Colonic mucosa (tissue), 4 donors: ENCODE results near the gene MMS19. TPM values are rescaled to one million over a fixed set of nuclear protein-coding genes. Genes with fewer than 3 reads are reported as not detected.

Experiments used
- DNase-seq: peaks from one replicate; pipeline ENCODE4 v3.0.0-alpha.2; 2020
- H3K27ac ChIP-seq: fragments of 200-600 bp; one replicate; pipeline ENCODE4 v1.8.0; 2021
- H3K27me3 ChIP-seq: fragments of 200-600 bp; one replicate; pipeline ENCODE4 v1.8.0; 2021
- H3K36me3 ChIP-seq: fragments of 200-600 bp; one replicate; pipeline ENCODE4 v1.8.0; 2021
- H3K4me1 ChIP-seq: fragments of 200-600 bp; one replicate; pipeline ENCODE4 v1.8.0; 2021; ENCODE audit warnings: mild to moderate bottlenecking
- H3K4me3 ChIP-seq: fragments of 200-600 bp; one replicate; pipeline ENCODE4 v1.8.0; 2021
- H3K9ac ChIP-seq, 2 donors: one replicate each; pipeline ENCODE4 v1.7.0; 2013; ENCODE audit warnings: control low read depth in 2 of 2, low read depth in 2 of 2, low read length in 2 of 2
- H3K9me3 ChIP-seq: fragments of 200-600 bp; one replicate; pipeline ENCODE4 v1.8.0; 2021
- intact Hi-C: fragments of 100-400 bp; cut with DNase I; formaldehyde crosslinking; loops from one replicate; pipeline ENCODE4 v1.14.1; 2022
- total RNA-seq, 2 donors: library from RNA; stranded (reverse); fragmentation: NEBNext Ultra II Directional in 1 of 2; extraction: Animal tissue kit (Norgen Biotek cat#: 25700) in 1 of 2; gene quantifications; one replicate each; pipeline ENCODE4 v1.2.1, GENCODE V29; 2021
- TF ChIP-seq, protein P1 (sequence below): fragments of 200-600 bp; IDR thresholded peaks from one replicate; pipeline ENCODE4 v1.8.0; 2022; ENCODE audit warnings: antibody characterized with exemption, mild to moderate bottlenecking
- donor health status: healthy.
- donor health status: DM: no; HTN: no; CAD: no.
- donor health status: DM: no; HTN: no; CAD: no.

The MMS19 gene
- total RNA-seq, 2 donors from 2014 or later = 43.7 to 62.2 TPM

DNA sequence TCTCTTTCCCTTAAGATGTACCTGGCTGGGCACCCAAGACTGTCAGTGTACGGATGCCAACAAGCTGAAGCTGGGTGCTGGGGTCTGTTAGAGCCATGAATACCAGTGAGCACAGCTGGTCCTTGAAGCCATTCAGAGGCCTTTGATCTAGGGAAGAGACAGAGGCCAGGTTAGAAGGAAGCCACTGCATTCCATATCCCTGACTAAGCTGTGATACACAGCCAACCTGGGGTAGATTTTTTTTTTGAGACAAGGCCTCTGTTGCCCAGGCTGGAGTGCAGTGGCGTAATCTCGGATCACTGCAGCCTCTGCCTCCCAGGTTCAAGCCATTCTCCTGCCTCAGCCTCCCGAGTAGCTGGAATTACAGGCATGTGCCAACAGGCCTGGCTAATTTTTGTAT is 31.5 kb downstream of the MMS19 start:
- no peaks in the 10 kb centered on the region for H3K27me3 ChIP-seq
- TF ChIP-seq, protein P1, sequence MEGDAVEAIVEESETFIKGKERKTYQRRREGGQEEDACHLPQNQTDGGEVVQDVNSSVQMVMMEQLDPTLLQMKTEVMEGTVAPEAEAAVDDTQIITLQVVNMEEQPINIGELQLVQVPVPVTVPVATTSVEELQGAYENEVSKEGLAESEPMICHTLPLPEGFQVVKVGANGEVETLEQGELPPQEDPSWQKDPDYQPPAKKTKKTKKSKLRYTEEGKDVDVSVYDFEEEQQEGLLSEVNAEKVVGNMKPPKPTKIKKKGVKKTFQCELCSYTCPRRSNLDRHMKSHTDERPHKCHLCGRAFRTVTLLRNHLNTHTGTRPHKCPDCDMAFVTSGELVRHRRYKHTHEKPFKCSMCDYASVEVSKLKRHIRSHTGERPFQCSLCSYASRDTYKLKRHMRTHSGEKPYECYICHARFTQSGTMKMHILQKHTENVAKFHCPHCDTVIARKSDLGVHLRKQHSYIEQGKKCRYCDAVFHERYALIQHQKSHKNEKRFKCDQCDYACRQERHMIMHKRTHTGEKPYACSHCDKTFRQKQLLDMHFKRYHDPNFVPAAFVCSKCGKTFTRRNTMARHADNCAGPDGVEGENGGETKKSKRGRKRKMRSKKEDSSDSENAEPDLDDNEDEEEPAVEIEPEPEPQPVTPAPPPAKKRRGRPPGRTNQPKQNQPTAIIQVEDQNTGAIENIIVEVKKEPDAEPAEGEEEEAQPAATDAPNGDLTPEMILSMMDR = no peak
- peaks cover 19% of the 10 kb centered on the region for H3K36me3 ChIP-seq
- H3K9me3 ChIP-seq = no peaks in the 10 kb centered on the region
- no peak overlapping the region for H3K27ac ChIP-seq
- H3K9ac ChIP-seq = no peak overlapping the region
- intact Hi-C loops = no loop called here
- H3K4me3 ChIP-seq = no peak overlapping the region
- DNase-seq = no peak
- no peaks in the 10 kb centered on the region for H3K4me1 ChIP-seq

DNA sequence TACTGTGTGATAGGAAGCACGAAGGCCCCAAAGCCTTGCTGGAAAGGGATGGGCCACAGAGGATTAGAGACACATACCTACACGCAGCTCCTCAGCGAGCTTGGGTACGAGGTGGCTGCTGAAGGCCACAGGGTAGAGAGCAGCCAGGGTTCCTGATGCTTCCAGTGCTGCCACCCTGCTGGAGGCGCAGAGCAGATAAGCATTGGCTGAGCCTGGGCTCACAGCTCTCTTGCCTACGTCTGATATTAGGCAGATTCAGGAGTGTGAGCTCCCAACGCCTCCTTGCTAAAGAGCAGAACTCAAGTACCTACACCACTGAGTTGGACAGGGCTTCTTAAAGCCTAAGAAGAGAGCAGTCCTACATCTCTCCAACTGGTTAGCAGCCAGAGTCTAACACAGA is 32.2 kb downstream of the MMS19 start:
- no peak overlapping the region for H3K27ac ChIP-seq
- no peaks in the 10 kb centered on the region for H3K27me3 ChIP-seq
- intact Hi-C loops = no loop called here
- no peak overlapping the region for H3K9ac ChIP-seq
- H3K4me3 ChIP-seq = no peak overlapping the region
- peaks cover 19% of the 10 kb centered on the region for H3K36me3 ChIP-seq
- no peak for DNase-seq
- TF ChIP-seq, protein P1 = no peak
- H3K9me3 ChIP-seq = no peaks in the 10 kb centered on the region
- no peaks in the 10 kb centered on the region for H3K4me1 ChIP-seq

DNA sequence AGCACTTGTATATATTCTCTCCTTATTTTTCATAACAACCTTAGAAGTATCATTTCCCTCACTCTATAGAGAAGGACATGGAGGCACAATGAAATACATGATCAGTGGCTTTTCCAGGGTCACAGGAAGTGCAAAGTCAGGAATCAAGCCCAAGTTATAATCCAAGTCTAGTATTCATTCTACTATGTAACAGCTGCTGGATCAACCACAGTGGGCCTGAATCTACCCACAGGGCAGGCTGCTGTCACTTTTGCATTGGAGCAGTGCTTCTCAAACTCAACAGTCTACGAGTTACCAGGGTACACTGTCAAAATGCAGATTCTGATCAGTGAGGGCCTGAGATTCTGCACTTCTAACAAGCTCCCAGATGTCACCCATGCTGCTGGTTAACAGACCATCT is 34.0 kb downstream of the MMS19 start:
- intact Hi-C loops = loop anchor here (5.0 kb wide), 1 partner anchor 88 kb away; no protein-coding TSS in a partner anchor
- TF ChIP-seq, protein P1 = no peak

DNA sequence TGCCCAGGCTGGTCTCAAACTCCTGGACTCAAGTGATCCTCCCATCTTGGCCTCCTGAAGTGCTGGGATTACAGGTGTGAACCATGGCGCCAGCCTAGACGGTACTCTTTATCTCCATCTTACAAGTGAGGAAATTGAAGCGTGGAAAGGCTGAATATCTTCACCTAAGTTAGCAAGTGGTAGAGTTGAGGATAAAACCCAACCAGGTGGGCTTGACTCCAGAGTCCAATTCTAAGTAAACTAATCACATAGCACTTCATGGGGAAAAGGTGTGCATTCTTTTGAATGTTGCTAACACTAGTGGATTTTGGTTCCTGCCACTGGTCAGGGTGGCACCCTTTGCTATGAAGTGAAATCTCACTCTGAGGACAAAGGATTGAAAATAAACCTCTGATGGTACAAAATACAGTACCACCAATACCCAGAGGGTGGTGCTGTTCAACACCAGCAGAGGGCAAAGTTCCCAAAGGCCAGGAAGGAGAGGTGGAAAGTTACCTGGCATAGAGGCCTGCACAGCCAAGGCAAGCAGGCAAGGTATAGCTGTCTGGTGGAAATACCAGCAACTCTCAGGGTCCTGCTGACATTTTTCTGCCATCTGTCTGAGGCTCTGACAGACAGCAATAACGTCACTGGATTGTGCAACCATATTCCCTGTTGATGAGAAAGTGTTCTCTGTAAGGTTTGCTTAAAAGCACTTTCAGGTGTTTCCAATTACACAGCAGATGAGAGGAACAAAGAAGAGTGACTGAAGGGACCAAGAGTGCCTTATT is 34.7 kb downstream of the MMS19 start:
- H3K4me3 ChIP-seq = no peak overlapping the region
- peaks cover 25% of the 10 kb centered on the region for H3K36me3 ChIP-seq
- H3K27me3 ChIP-seq = no peaks in the 10 kb centered on the region
- H3K27ac ChIP-seq = no peak overlapping the region
- DNase-seq = peak; percentile 53
- no peaks in the 10 kb centered on the region for H3K4me1 ChIP-seq
- H3K9me3 ChIP-seq = no peaks in the 10 kb centered on the region
- intact Hi-C loops = loop anchor here (5.0 kb wide), 1 partner anchor 89 kb away; no protein-coding TSS in a partner anchor
- no peak overlapping the region for H3K9ac ChIP-seq
- TF ChIP-seq, protein P1 = peak; percentile 87

More for the DNA sequence above, 34.0 kb downstream of the MMS19 start:
- H3K4me1 ChIP-seq = no peaks in the 10 kb centered on the region
- no peak overlapping the region for H3K4me3 ChIP-seq
- no peaks in the 10 kb centered on the region for H3K9me3 ChIP-seq
- H3K27ac ChIP-seq = no peak overlapping the region
- no peak for DNase-seq
- H3K9ac ChIP-seq = no peak overlapping the region
- no peaks in the 10 kb centered on the region for H3K27me3 ChIP-seq
- peaks cover 18% of the 10 kb centered on the region for H3K36me3 ChIP-seq

DNA sequence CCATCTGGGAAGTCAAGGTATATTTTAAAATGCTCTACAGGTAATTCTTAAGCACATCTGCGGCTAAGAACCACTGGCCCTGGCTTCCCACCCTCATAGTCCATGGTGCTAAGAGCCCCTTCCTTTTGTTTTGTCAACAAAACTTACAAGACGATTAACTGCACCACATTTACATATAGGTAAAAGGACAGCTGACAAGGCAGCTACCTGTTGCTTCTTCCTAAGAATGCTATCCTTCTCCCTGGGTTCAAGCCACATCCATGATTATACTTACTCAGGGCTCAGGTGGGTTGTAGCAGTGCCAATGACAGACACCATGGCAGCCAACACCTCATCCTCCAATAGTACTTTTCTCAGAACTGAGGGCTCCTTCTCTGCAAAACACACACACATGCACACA is 35.9 kb downstream of the MMS19 start:
- TF ChIP-seq, protein P1 = no peak
- Histone ChIP-seq H3K9me3 (no peaks in the 10 kb centered on the region), H3K27me3 (no peaks in the 10 kb centered on the region), H3K4me3 (no peak overlapping the region), H3K36me3 (peaks cover 32% of the 10 kb centered on the region), H3K9ac (no peak overlapping the region), H3K27ac (no peak overlapping the region), H3K4me1 (no peaks in the 10 kb centered on the region)
- intact Hi-C loops = loop anchor here (5.0 kb wide), 1 partner anchor 90 kb away; no protein-coding TSS in a partner anchor
- no peak for DNase-seq
